COR-L47 (cell line): ENCODE data around the gene ESPN.
"Not testable (repeated sequence)": the region's sequence is repeated elsewhere in the genome, so short reads cannot be mapped to it uniquely, and the experiment has no call there.

Source experiments
- DNase-seq: peaks from one replicate; lab custom pipeline; 2025; lab: John Stamatoyannopoulos, UW

Gene ESPN

GRCh38 chr1:6424619-6425593, at the start of gene ESPN:
ESPN (plus strand) TSS chr1:6424776; CDS start chr1:6424956, 180 bp downstream.
- DNase-seq, result no peak

DNA sequence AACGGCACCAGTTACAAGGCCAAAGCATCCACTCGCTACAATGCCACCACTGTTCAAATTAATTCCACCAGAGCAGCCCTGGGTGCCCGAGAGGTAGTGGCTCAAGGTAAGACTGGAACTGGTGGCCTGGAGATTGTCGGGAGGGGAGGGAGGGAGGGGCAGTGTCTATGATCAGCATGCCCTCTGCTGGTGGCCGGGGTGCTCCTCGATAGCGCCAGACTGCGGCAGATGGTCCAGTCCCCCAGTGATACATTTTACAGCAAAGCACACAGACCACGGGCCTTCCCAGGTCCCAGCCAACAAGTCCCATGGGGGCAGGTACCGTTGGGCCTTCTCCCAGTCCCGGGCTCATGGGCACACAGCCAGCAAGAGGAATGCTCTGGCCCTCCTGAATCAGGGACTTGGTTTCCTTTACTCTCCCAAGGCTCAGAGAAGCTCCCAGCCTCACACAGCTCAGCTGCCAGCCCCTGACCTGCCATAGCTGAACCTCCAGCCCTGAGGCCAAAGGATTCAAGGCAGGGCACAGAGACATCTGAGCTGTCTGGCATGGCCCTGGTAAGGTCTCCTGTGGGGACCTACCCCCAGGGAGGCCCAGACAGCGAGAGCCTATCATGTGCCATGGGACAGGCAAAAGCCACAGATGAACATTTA, 46.4 kb upstream of the ESPN start:
- DNase-seq, result no peak

DNA sequence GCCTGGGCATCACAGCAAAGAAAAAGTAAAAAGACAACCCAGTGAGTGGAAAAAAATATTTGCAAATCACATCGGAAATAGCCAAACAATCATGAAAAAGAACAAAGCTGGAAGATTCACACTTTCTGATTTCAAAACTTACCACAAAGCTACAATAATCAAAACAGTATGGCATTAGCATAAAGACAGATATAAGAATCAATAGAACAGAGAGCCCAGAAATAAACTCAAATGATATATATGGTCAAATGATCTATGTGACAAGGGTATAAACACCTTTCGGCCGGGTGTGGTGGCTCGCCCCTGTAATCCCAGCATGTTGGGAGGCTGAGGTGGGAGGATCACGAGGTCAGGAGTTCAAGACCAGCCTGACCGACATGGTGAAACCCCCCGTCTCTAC, 44.5 kb upstream of the ESPN start:
- DNase-seq, result no peak

DNA sequence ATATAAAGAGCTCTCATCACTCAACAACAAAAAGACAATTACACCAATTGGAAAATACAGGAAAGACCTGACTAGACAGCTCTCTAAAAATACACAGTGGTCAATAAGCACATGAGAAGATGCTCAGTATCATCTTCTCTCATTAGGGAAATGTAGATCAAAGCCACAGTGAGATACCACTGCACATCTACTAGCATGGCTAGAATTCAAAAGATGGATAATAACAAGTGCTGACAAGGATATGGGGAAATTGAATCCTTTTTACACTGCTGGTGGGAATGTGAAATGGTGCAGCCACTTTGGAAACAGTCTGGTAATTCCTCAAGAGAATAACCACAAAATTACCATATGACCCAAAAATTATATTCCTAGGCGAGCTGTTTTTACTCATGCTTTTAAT, 40.4 kb upstream of the ESPN start:
- DNase-seq, result no peak

DNA sequence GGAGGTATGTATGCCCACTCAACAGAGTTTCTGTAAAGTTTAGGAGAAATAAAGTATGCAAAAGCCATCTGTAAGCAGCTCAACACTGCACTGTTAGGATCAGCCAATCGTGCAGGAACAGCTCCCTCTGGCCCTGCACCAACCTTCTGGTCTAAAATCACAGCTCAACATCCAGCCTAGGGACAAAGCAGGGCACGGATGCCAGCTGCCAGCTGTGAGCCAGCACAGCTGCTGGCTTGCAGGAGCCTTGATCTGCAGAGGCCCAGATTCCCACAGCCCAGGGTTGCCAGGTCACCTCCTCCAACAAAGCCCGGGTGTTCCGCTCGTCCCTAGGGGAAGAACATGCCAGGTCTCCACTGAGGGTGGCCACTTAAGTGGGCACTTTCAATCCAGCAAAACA, 39.6 kb upstream of the ESPN start:
- DNase-seq, result no peak

DNA sequence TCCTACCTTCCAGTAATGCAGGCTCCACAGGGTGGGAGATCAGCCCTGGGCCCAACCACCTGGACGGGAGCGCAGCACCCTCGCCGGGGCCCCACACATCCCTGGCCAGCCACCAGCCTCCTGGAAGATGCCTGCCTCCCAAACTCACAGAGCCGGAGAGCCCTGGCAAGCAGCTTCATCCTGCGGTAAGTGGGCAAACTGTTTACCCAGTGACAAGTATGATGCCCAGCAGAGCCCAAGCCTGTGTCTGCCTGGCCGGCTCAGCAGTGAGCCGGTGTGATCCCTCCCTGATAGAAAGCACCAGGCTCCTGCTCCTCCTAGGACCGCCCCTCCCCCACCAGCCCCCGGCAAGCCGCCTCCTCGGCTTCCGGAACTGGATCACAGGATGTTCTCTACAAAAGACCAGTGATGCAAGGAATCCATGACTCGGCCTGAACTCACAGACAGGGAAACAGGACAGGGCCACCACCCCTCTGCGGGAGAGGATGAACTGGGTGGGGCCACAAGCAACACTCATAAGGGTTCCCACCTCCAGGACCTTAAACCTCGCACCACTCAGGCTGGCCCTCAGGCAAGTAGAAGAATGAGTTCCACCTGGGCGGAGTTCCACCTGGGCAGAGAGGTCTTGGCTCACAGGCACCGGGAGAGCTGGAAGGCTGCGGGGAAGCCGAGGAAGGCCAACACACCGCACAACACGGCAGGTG, 38.9 kb upstream of the ESPN start:
- DNase-seq, result no peak

DNA sequence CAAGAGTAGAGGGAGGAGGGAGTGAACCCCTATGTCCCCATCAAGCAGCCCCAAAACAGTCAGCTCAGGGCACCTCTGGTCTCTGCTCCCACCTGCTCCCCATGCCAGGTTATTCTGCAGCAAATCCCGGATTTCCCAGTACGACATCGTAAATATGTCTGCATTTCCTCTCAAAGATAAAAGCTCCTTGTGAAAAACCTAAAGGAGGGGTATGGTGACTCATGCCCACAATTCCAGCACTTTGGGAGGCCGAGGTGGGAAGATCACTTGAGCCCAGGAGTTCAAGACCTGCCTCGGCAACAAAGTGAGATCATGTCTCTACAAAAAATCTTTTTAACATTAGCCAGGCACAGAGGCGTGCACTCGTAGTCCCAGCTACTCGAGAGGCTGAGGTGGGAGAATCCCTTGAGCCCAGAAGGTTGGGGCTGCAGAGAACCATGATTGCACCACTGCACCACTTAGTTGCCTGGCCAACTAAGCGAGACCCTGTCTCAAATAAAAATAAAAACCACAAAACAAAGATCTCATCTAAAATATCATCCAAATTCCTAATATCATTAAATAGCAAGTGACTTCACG, 38.1 kb upstream of the ESPN start:
- no peak for DNase-seq

DNA sequence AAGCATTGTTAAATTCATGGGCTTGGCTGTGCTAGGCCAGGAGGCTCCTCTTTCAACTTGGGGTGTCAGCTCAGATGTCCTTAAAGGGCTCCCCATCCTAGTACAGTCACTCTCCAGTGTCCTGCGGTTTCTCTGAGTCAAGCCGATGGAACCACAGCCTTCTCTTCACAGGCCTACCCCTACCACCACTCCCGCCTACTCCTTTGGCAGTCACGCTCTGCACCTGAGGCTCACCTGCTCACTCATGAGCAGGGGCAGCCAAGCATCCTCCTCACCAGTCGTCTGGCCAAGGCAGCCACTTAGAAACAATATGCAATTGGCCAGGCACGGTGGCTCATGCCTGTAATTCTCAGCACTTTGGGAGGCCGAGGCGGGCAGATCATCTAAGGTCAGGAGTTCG, 34.6 kb upstream of the ESPN start:
- no peak for DNase-seq

GRCh38 chr1:6391951-6392808, 32.4 kb upstream of the ESPN start:
- no peak for DNase-seq

GRCh38 chr1:6392809-6393399, 31.7 kb upstream of the ESPN start:
- no peak for DNase-seq

GRCh38 chr1:6393400-6394187, 31.0 kb upstream of the ESPN start, which contains the start of gene ACOT7:
ACOT7 (minus strand) TSS chr1:6393767; CDS start chr1:6393399, 368 bp downstream.
- DNase-seq, result peak; percentile 84

DNA sequence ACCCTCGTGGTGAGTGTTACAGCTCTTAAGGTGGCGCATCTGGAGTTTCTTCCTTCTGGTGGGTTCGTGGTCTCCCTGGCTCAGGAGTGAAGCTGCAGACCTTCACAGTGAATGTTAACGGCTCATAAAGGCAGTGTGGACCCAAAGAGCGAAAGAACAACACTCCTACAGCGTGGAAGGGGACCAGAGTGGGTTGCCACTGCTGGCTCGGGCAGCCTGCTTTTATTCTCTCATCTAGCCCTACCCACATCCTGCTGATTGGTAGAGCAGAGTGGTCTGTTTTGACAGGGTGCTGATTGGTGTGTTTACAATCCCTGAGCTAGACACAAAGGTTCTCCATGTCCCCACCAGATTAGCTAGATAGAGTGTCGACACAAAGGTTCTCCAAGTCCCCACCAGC, 29.4 kb upstream of the ESPN start:
- not testable (repeated sequence) for DNase-seq

DNA sequence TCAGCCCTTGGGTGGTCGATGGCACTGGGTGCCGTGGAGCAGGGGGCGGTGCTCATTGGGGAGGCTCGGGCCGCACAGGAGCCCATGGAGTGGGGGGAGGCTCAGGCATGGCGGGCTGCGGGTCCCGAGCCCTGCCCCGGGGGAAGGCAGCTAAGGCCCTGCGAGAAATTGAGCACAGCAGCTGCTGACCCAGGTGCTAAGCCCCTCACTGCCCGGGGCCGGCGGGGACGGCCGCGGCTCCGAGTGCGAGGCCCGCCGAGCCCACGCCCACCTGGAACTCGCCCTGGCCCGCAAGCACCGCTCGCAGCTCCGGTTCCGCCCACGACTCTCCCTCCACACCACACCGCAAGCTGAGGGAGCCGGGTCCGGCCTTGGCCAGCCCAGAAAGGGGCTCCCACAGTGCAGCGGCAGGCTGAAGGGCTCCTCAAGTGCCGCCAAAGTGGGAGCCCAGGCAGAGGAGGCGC, 28.8 kb upstream of the ESPN start:
- DNase-seq, result not testable (repeated sequence)

GRCh38 chr1:6396998-6397397, 27.6 kb upstream of the ESPN start:
- no peak for DNase-seq

DNA sequence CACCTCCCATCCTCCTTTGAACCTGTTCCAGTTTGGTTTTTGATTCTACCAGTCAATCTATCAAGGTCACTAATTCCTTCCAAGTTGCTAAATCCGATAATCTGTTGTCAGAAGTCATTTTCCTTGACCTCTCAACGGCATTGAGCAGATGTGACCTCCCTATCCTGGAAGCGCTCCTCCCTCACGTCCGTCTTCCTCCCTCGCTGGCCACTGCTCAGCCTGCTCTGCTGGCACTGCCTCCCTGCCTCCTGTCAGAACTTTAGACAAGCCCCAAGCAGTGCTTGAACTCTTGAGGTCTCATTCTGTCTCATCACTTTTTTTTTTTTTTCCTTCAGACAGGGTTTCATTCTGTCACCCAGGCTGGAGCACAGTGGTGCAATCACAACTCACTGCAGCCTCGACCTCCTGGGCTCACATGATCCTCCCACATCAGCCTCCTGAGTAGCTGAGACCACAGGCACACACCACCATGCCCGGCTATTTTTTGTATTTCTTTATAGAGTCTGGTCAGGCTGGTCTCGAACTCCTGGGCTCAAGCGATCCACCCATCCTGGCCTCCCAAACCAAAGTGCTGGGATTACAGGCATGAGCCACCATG, 26.6 kb upstream of the ESPN start:
- DNase-seq, result no peak

DNA sequence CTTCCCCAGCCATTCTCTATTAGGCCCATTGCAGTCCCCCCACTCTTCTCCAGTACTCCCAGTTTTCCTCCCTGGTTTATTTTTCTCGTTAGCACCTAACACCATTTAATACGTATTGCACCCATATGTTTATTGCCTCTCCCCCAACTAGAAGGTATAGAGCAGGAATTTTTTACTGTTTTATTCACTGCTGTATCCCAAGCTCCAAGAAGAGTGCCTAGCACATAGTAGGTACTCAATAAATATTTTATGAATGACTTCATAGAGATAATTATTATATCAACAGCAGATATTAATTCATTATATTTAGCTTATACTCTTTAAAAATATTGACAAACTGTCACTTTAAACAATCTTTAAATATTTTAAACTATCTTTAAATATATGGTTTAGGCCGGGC, 25.3 kb upstream of the ESPN start:
- no peak for DNase-seq

DNA sequence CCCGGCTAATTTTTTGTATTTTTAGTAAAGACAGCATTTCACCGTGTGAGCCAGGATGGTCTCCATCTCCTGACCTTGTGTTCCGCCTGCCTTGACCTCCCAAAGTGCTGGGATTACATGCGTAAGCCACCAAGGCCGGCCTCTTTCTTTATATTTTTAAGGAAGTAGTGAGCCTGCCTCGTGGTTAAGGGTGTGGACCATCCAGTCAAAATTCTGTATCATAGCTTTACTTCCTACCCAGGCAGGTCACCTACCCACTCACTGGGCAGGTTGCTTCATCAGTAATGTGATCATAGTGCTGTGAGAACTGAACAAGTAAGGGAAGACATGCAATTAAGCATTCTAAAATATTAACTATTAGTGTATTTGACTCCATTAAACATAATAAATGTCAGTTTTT, 22.9 kb upstream of the ESPN start:
- no peak for DNase-seq

- DNase-seq, result no peak
Measured at GRCh38 chr1:6408023-6408422, 16.6 kb upstream of the ESPN start.

DNA sequence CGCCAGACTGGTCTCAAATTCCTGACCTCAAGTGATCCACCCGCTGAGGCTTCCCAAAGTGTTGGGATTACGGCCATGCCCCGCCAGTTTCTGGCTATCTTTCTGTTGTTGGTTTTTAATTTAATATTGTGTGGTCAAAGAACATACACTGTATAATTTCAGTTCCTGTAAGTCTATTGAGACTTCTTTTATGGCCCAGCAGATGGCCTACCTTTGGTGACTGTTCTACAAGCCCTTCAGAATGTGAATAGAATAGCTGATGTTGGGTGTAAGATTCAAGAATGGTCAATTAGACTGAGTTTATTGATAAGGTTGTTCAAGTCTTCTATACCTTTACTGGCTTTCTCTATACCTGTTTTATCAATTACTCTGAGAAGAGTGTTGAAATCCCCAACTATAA, 15.5 kb upstream of the ESPN start:
- no peak for DNase-seq

DNA sequence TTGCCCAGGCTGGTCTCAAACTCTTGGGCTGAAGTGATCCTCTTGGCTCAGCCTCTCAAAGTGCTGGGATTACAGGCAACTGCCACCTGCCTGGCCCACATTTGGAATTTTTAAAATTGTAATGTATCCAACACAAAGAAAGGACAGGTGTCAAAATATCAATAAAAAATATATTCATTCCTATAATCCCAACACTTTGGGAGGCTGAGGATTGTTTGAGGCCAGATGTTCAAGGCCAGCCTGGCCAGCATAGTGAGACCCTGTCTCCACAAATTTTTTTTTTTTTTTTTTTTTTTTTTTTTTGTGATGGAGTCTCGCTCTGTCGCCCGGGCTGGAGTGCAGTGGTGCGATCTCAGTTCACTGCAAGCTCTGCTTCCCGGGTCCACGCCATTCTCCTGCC, 14.8 kb upstream of the ESPN start:
- no peak for DNase-seq
